WTC11 (cell line): ENCODE results near the gene TRPV6. TPM values are rescaled to one million over a fixed set of nuclear protein-coding genes. Genes with fewer than 3 reads are reported as not detected.

Experiments used
- ATAC-seq: fragments of 200-7000 bp; cut with Tn5 transposase; 2 replicates; pipeline ENCODE4 v1.10.0; 2021; ENCODE audit warnings: mild to moderate bottlenecking, moderate library complexity
- CTCF ChIA-PET: fragments of 300-600 bp; sonication (Branson Sonifier 250); formaldehyde crosslinking; loops from one replicate; lab custom pipeline; 2021; ENCODE audit warnings: antibody characterized with exemption; lab: Charles Lee
- POLR2A ChIA-PET: fragments of 350-600 bp; sonication (Branson Sonifier 250); formaldehyde crosslinking; loops from one replicate; lab custom pipeline; 2021; ENCODE audit warnings: antibody characterized with exemption; lab: Charles Lee
- DNase-seq: peaks from one replicate; pipeline ENCODE4 v3.0.0; 2021; ENCODE audit warnings: low spot score
- H3K27ac Mint-ChIP-seq: 2 replicates; pipeline ENCODE4 v1.8.0; 2021; ENCODE audit warnings: mixed read lengths
- H3K27me3 Mint-ChIP-seq: 2 replicates; pipeline ENCODE4 v1.8.0; 2021; ENCODE audit warnings: low read depth, mild to moderate bottlenecking, moderate library complexity, mixed read lengths
- H3K36me3 Mint-ChIP-seq: 2 replicates; pipeline ENCODE4 v1.8.0; 2021; ENCODE audit warnings: mixed read lengths
- H3K4me1 Mint-ChIP-seq: 2 replicates; pipeline ENCODE4 v1.8.0; 2022; ENCODE audit warnings: mixed read lengths
- H3K4me3 Mint-ChIP-seq: 2 replicates; pipeline ENCODE4 v1.8.0; 2021; ENCODE audit warnings: mild to moderate bottlenecking, moderate library complexity, mixed read lengths
- H3K9me3 Mint-ChIP-seq: 2 replicates; pipeline ENCODE4 v1.8.0; 2021; ENCODE audit warnings: mixed read lengths
- AFF4 ChIP-seq: sonication (generic); formaldehyde crosslinking; IDR thresholded peaks from 2 replicates; pipeline ENCODE4 v1.8.1; 2023; ENCODE audit warnings: mild to moderate bottlenecking, missing genetic modification reagents, borderline replicate concordance
- ATF1 ChIP-seq: sonication (generic); formaldehyde crosslinking; IDR thresholded peaks from 2 replicates; pipeline ENCODE4 v1.8.1; 2023; ENCODE audit warnings: mild to moderate bottlenecking, moderate library complexity, missing genetic modification reagents
- ATF6 ChIP-seq: sonication (generic); formaldehyde crosslinking; IDR thresholded peaks from 2 replicates; pipeline ENCODE4 v1.8.1; 2023; ENCODE audit warnings: mild to moderate bottlenecking, missing genetic modification reagents
- E2F5 ChIP-seq: sonication (generic); formaldehyde crosslinking; IDR thresholded peaks from 2 replicates; pipeline ENCODE4 v1.8.1; 2022; ENCODE audit warnings: mild to moderate bottlenecking, moderate library complexity, missing genetic modification reagents
- FOXP1 ChIP-seq: sonication (generic); formaldehyde crosslinking; IDR thresholded peaks from 2 replicates; pipeline ENCODE4 v1.8.0; 2022; ENCODE audit warnings: missing genetic modification reagents, mild to moderate bottlenecking, moderate library complexity, borderline replicate concordance
- HMGA2 ChIP-seq: fragments of 250-450 bp; sonication (Bioruptor Pico); IDR thresholded peaks from 2 replicates; pipeline ENCODE4 v1.4.0; 2021; ENCODE audit warnings: mild to moderate bottlenecking, moderate library complexity
- KAT7 ChIP-seq: sonication (generic); formaldehyde crosslinking; IDR thresholded peaks from 2 replicates; pipeline ENCODE4 v1.8.1; 2023; ENCODE audit warnings: missing genetic modification reagents, mild to moderate bottlenecking, borderline replicate concordance
- NFATC4 ChIP-seq: fragments of 250-450 bp; sonication (Bioruptor Pico); IDR thresholded peaks from 2 replicates; pipeline ENCODE4 v1.9.0; 2021; ENCODE audit warnings: mild to moderate bottlenecking
- NFE2L1 ChIP-seq: sonication (generic); formaldehyde crosslinking; IDR thresholded peaks from 2 replicates; pipeline ENCODE4 v1.8.1; 2023; ENCODE audit warnings: missing genetic modification reagents
- NFYB ChIP-seq: sonication (generic); formaldehyde crosslinking; conservative IDR thresholded peaks from 2 replicates; pipeline ENCODE4 v1.8.0; 2022; ENCODE audit warnings: low read depth, missing genetic modification reagents
- SP1 ChIP-seq: sonication (generic); formaldehyde crosslinking; conservative IDR thresholded peaks from 2 replicates; pipeline ENCODE4 v1.8.1; 2022; ENCODE audit warnings: missing genetic modification reagents
- ZBTB21 ChIP-seq: sonication (generic); formaldehyde crosslinking; IDR thresholded peaks from 2 replicates; pipeline ENCODE4 v1.8.1; 2023; ENCODE audit warnings: mild to moderate bottlenecking, missing genetic modification reagents, borderline replicate concordance
- ZNF219 ChIP-seq: sonication (generic); formaldehyde crosslinking; IDR thresholded peaks from 2 replicates; pipeline ENCODE4 v1.8.0; 2023; ENCODE audit warnings: missing genetic modification reagents, mild to moderate bottlenecking, borderline replicate concordance
- ZNF423 ChIP-seq: fragments of 250-450 bp; sonication (Bioruptor Pico); IDR thresholded peaks from 2 replicates; pipeline ENCODE4 v2.1.2; 2022; ENCODE audit warnings: mild to moderate bottlenecking, moderate library complexity
- total RNA-seq: library from RNA; stranded (reverse); gene quantifications from 3 replicates; pipeline ENCODE4 v1.2.3, GENCODE V29; 2021
- TF ChIP-seq, protein P1 (sequence below): sonication (generic); formaldehyde crosslinking; IDR thresholded peaks from 2 replicates; pipeline ENCODE4 v1.8.0; 2023; ENCODE audit warnings: missing genetic modification reagents
- TF ChIP-seq, protein P2 (sequence below): sonication (generic); formaldehyde crosslinking; conservative IDR thresholded peaks from 2 replicates; pipeline ENCODE4 v1.8.1; 2023; ENCODE audit warnings: mild to moderate bottlenecking, low read depth, missing genetic modification reagents, moderate library complexity
- TF ChIP-seq, protein P3 (sequence below): fragments of 250-450 bp; sonication (Bioruptor Pico); IDR thresholded peaks from 2 replicates; pipeline ENCODE4 v1.9.0; 2021; ENCODE audit warnings: mild to moderate bottlenecking
- TF ChIP-seq, protein P4 (sequence below): sonication (generic); formaldehyde crosslinking; IDR thresholded peaks from 2 replicates; pipeline ENCODE4 v1.8.1; 2022; ENCODE audit warnings: low read depth, missing genetic modification reagents, borderline replicate concordance
- TF ChIP-seq, protein P5 (sequence below): sonication (generic); formaldehyde crosslinking; conservative IDR thresholded peaks from 2 replicates; pipeline ENCODE4 v1.8.1; 2022; ENCODE audit warnings: mild to moderate bottlenecking, missing genetic modification reagents

The TRPV6 gene
- total RNA-seq, 1 experiment from 2014 or later, result 0.63 TPM

- TF ChIP-seq ATF6 (CRISPR knock-in tag) (no peak), FOXP1 (CRISPR knock-in tag) (no peak), ZNF423 (CRISPR knock-in tag) (no peak), ZBTB21 (no peak), ATF1 (no peak), HMGA2 (no peak), NFATC4 (CRISPR knock-in tag) (no peak)
- TF ChIP-seq, protein P1, sequence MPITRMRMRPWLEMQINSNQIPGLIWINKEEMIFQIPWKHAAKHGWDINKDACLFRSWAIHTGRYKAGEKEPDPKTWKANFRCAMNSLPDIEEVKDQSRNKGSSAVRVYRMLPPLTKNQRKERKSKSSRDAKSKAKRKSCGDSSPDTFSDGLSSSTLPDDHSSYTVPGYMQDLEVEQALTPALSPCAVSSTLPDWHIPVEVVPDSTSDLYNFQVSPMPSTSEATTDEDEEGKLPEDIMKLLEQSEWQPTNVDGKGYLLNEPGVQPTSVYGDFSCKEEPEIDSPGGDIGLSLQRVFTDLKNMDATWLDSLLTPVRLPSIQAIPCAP (CRISPR knock-in tag), result no peak
- TF ChIP-seq, protein P2, sequence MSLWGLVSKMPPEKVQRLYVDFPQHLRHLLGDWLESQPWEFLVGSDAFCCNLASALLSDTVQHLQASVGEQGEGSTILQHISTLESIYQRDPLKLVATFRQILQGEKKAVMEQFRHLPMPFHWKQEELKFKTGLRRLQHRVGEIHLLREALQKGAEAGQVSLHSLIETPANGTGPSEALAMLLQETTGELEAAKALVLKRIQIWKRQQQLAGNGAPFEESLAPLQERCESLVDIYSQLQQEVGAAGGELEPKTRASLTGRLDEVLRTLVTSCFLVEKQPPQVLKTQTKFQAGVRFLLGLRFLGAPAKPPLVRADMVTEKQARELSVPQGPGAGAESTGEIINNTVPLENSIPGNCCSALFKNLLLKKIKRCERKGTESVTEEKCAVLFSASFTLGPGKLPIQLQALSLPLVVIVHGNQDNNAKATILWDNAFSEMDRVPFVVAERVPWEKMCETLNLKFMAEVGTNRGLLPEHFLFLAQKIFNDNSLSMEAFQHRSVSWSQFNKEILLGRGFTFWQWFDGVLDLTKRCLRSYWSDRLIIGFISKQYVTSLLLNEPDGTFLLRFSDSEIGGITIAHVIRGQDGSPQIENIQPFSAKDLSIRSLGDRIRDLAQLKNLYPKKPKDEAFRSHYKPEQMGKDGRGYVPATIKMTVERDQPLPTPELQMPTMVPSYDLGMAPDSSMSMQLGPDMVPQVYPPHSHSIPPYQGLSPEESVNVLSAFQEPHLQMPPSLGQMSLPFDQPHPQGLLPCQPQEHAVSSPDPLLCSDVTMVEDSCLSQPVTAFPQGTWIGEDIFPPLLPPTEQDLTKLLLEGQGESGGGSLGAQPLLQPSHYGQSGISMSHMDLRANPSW (CRISPR knock-in tag), result no peak
Measured at GRCh38 chr7:142894112-142894984, 8.8 kb upstream of the TRPV6 start (continued).

GRCh38 chr7:142892951-142893350 is 7.4 kb upstream of the TRPV6 start:
- CTCF ChIA-PET, result interaction anchor here (0.8 to 1.3 kb wide), 3 partner anchors 12 to 335 kb away, joined by 4 to 6 read pairs (median 5); no protein-coding TSS in a partner anchor
- no peak overlapping the region for H3K27ac Mint-ChIP-seq
- no peak overlapping the region for H3K4me3 Mint-ChIP-seq
- no peak for DNase-seq
- no peaks in the 10 kb centered on the region; the same call in 1 of the 2 replicates for H3K27me3 Mint-ChIP-seq
- H3K9me3 Mint-ChIP-seq, result peaks cover 7% of the 10 kb centered on the region
- no peaks in the 10 kb centered on the region for H3K4me1 Mint-ChIP-seq
- ATAC-seq, result no peak
- POLR2A ChIA-PET, result no interaction called here
- no peaks in the 10 kb centered on the region for H3K36me3 Mint-ChIP-seq
- TF ChIP-seq E2F5 (CRISPR knock-in tag), result no peak
- TF ChIP-seq, protein P3, sequence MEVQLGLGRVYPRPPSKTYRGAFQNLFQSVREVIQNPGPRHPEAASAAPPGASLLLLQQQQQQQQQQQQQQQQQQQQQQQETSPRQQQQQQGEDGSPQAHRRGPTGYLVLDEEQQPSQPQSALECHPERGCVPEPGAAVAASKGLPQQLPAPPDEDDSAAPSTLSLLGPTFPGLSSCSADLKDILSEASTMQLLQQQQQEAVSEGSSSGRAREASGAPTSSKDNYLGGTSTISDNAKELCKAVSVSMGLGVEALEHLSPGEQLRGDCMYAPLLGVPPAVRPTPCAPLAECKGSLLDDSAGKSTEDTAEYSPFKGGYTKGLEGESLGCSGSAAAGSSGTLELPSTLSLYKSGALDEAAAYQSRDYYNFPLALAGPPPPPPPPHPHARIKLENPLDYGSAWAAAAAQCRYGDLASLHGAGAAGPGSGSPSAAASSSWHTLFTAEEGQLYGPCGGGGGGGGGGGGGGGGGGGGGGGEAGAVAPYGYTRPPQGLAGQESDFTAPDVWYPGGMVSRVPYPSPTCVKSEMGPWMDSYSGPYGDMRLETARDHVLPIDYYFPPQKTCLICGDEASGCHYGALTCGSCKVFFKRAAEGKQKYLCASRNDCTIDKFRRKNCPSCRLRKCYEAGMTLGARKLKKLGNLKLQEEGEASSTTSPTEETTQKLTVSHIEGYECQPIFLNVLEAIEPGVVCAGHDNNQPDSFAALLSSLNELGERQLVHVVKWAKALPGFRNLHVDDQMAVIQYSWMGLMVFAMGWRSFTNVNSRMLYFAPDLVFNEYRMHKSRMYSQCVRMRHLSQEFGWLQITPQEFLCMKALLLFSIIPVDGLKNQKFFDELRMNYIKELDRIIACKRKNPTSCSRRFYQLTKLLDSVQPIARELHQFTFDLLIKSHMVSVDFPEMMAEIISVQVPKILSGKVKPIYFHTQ, result no peak
- TF ChIP-seq ZNF219 (CRISPR knock-in tag), result no peak
- TF ChIP-seq KAT7 (CRISPR knock-in tag), result no peak
- no peak for TF ChIP-seq NFYB (CRISPR knock-in tag)
- no peak for TF ChIP-seq FOXP1 (CRISPR knock-in tag)
- TF ChIP-seq, protein P4, sequence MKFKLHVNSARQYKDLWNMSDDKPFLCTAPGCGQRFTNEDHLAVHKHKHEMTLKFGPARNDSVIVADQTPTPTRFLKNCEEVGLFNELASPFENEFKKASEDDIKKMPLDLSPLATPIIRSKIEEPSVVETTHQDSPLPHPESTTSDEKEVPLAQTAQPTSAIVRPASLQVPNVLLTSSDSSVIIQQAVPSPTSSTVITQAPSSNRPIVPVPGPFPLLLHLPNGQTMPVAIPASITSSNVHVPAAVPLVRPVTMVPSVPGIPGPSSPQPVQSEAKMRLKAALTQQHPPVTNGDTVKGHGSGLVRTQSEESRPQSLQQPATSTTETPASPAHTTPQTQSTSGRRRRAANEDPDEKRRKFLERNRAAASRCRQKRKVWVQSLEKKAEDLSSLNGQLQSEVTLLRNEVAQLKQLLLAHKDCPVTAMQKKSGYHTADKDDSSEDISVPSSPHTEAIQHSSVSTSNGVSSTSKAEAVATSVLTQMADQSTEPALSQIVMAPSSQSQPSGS (CRISPR knock-in tag), result no peak
- no peak for TF ChIP-seq NFE2L1
- no peak for TF ChIP-seq AFF4
- TF ChIP-seq, protein P5, sequence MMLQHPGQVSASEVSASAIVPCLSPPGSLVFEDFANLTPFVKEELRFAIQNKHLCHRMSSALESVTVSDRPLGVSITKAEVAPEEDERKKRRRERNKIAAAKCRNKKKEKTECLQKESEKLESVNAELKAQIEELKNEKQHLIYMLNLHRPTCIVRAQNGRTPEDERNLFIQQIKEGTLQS (CRISPR knock-in tag), result no peak
- TF ChIP-seq SP1, result no peak
